K562 (cell line): ENCODE measurements around the gene ZNF385C. TPM values are rescaled to one million over a fixed set of nuclear protein-coding genes. Genes with fewer than 3 reads are reported as not detected.

Experiments
- ATAC-seq: fragments of 200-7000 bp; cut with Tn5 transposase; 3 replicates; pipeline ENCODE4 v1.9.1; 2020; ENCODE audit warnings: moderate library complexity
- BruUV-seq: library from RNA; stranded (reverse); fragments of 400-500 nt; replicated peaks from 2 replicates; lab custom pipeline; 2021; lab: Mats Ljungman, UMichigan
- CTCF ChIA-PET: fragments of 300-600 bp; formaldehyde crosslinking; extraction: SDS; loops from one replicate; lab custom pipeline; 2021; ENCODE audit warnings: low intra/inter-chr PET ratio; lab: Yijun Ruan, JAX
- POLR2A ChIA-PET: fragments of 300-600, 350-650 bp; sonication (Branson Sonifier 250); formaldehyde crosslinking; extraction: SDS; loops from one replicate; lab custom pipeline; 2021; ENCODE audit warnings: antibody characterized with exemption, inconsistent platforms; lab: Yijun Ruan, JAX
- DNase-seq, 4 experiments: peaks; one replicate each; pipeline versions ENCODE4 v3.0.0 to v3.0.0-alpha.2; 2011 to 2018; ENCODE audit warnings: low spot score in 3 of 4, mixed read lengths in 3 of 4; ENCODE audit errors: extremely low read depth in 1 of 4
- FAIRE-seq: peaks from 2 replicates; lab custom pipeline; 2011; peaks lifted over from hg19 to GRCh38; lab: Jason Lieb, UNC
- H2AFZ ChIP-seq: 2 replicates; pipeline ENCODE4 v1.6.0; 2011; ENCODE audit warnings: low read depth, low read length, control low read depth, inconsistent platforms
- H3K27ac ChIP-seq: fragments of 200-600 bp; 3 replicates; pipeline ENCODE4 v1.8.0; 2011; ENCODE audit warnings: low read depth, mild to moderate bottlenecking, control low read depth, inconsistent platforms, low read length, moderate library complexity, mixed read lengths; ENCODE audit errors: extremely low read depth
- H3K27me3 ChIP-seq, 2 experiments: fragments of 300-600 bp in 1 of 2; 2 replicates in 1 of 2; 3 replicates in 1 of 2; pipeline versions ENCODE4 v1.6.0 to v1.8.0; 2011; ENCODE audit warnings: inconsistent platforms in 2 of 2, low read length in 2 of 2, mild to moderate bottlenecking in 1 of 2, mixed read lengths in 1 of 2, moderate library complexity in 1 of 2; ENCODE audit not compliant: control insufficient read depth in 2 of 2, insufficient read depth in 2 of 2
- H3K36me3 ChIP-seq: fragments of 300-600 bp; 3 replicates; pipeline ENCODE4 v1.8.0; 2011; ENCODE audit warnings: mild to moderate bottlenecking, low read length, inconsistent platforms; ENCODE audit not compliant: control insufficient read depth, insufficient read depth
- H3K4me1 ChIP-seq, 2 experiments: fragments of 200-600 bp in 1 of 2; replicated peaks in 1 of 2; 2 replicates in 1 of 2; 3 replicates in 1 of 2; pipeline versions ENCODE4 v1.5.1 to v1.8.0; 2011; ENCODE audit warnings: inconsistent platforms in 2 of 2, low read length in 2 of 2, mild to moderate bottlenecking in 1 of 2, mixed read lengths in 1 of 2, moderate library complexity in 1 of 2; ENCODE audit not compliant: control insufficient read depth in 2 of 2, insufficient read depth in 2 of 2
- H3K4me2 ChIP-seq: 2 replicates; pipeline ENCODE4 v1.6.1; 2011; ENCODE audit warnings: low read length, control low read depth, inconsistent platforms, mixed read lengths; ENCODE audit not compliant: insufficient read depth
- H3K4me3 ChIP-seq: fragments of 200-600 bp; sonication (generic), shearing (Covaris generic); 2 replicates; pipeline ENCODE4 v1.5.1; 2016; ENCODE audit warnings: control low read depth, inconsistent platforms
- H3K79me2 ChIP-seq: fragments of 200-600 bp; 3 replicates; pipeline ENCODE4 v1.8.0; 2011; ENCODE audit warnings: low read length, inconsistent platforms; ENCODE audit not compliant: control insufficient read depth, insufficient read depth
- H3K9ac ChIP-seq, 2 experiments: 2 replicates each; pipeline versions ENCODE4 v1.6.0 to v1.6.1; 2011; ENCODE audit warnings: low read depth in 2 of 2, low read length in 2 of 2, control low read depth in 1 of 2, inconsistent platforms in 1 of 2, mild to moderate bottlenecking in 1 of 2, mixed read lengths in 1 of 2; ENCODE audit not compliant: insufficient read depth in 1 of 2
- H3K9me1 ChIP-seq: one replicate; pipeline ENCODE4 v1.6.0; 2011; ENCODE audit warnings: inconsistent platforms, mild to moderate bottlenecking, low read length, moderate library complexity; ENCODE audit not compliant: control insufficient read depth, insufficient read depth
- H3K9me3 ChIP-seq: replicated peaks from 2 replicates; pipeline ENCODE4 v1.5.1; 2011; ENCODE audit warnings: low read depth, low read length, inconsistent platforms; ENCODE audit not compliant: control insufficient read depth, insufficient read depth
- H4K20me1 ChIP-seq: replicated peaks from 2 replicates; pipeline ENCODE4 v1.6.1; 2011; ENCODE audit warnings: low read length, inconsistent platforms, mixed read lengths; ENCODE audit not compliant: control insufficient read depth, insufficient read depth
- DMBX1 ChIP-seq: fragments of 250-450 bp; sonication (Bioruptor Pico); IDR thresholded peaks from 2 replicates; pipeline ENCODE4 v1.8.0; 2022; ENCODE audit warnings: inconsistent platforms, mild to moderate bottlenecking, moderate library complexity, borderline replicate concordance
- E2F6 ChIP-seq, 2 experiments: IDR thresholded peaks; 2 replicates each; pipeline ENCODE4 v1.6.1; 2011; ENCODE audit warnings: borderline replicate concordance in 1 of 2, control low read depth in 1 of 2, low read depth in 1 of 2, low read length in 1 of 2, mild to moderate bottlenecking in 1 of 2, mixed read lengths in 1 of 2, moderate library complexity in 1 of 2; ENCODE audit not compliant: insufficient read depth in 1 of 2, insufficient read length in 1 of 2, poor library complexity in 1 of 2, severe bottlenecking in 1 of 2; ENCODE audit errors: extremely low read depth in 1 of 2
- KAT2B ChIP-seq: IDR thresholded peaks from one replicate; pipeline ENCODE4 v1.6.1; 2012; ENCODE audit warnings: low read depth, mild to moderate bottlenecking, control low read depth, inconsistent platforms, low read length, moderate library complexity
- NKRF ChIP-seq: fragments of 450-650 bp; IDR thresholded peaks from 2 replicates; pipeline ENCODE4 v1.6.1; 2016; ENCODE audit warnings: borderline replicate concordance
- RNF2 ChIP-seq: sonication (generic); IDR thresholded peaks from 2 replicates; pipeline ENCODE4 v1.6.1; 2016
- XRCC3 ChIP-seq: fragments of 450-650 bp; IDR thresholded peaks from 2 replicates; pipeline ENCODE4 v1.6.1; 2017; ENCODE audit warnings: mild to moderate bottlenecking, moderate library complexity
- ZNF224 ChIP-seq: sonication (generic); formaldehyde crosslinking; IDR thresholded peaks from 2 replicates; pipeline ENCODE4 v1.8.0; 2022; ENCODE audit warnings: mild to moderate bottlenecking, missing genetic modification reagents
- WGBS: fragments of 100-300 bp; shearing (Covaris generic); methylation state at CpG from one replicate; pipeline ENCODE4 v1.1.6; 2016; ENCODE audit warnings: low coverage, mixed read lengths; ENCODE audit not compliant: insufficient coverage; ENCODE audit errors: missing lambda C conversion rate; 5-methylcytosine and 5-hydroxymethylcytosine counted together
- in situ Hi-C: fragments of 300-500 bp; cut with MboI; formaldehyde crosslinking; loops from 4 replicates; pipeline ENCODE4 v1.15.0; 2018; ENCODE audit warnings: inconsistent platforms, mixed read lengths
- intact Hi-C: fragments of 100-400 bp; cut with micrococcal nuclease; formaldehyde crosslinking; loops from 2 replicates; pipeline ENCODE4 v1.14.2; 2022
- polyA plus RNA-seq, 8 experiments: library from polyadenylated mRNA; depleted of rRNA in 4 of 8; stranded (reverse) in 5 of 8; unstranded in 3 of 8; fragments of >200 nt; fragmentation: Nextera tagmentation in 2 of 8; fragmentation: Illumina TruSeq in 1 of 8; extraction: Ambion mirVana in 2 of 8; extraction: Trizol in 1 of 8; gene quantifications; 2 replicates each; pipeline versions ENCODE4 v1.2.1 to v1.2.3, GENCODE V29; 2011 to 2014; ENCODE audit warnings: inconsistent platforms in 1 of 8, missing spikeins in 1 of 8
- total RNA-seq, 7 experiments: library from RNA; depleted of rRNA in 6 of 7; stranded (reverse); fragments of >200 nt in 6 of 7; fragmentation: Illumina TruSeq in 2 of 7; extraction: Trizol in 2 of 7; gene quantifications; 2 replicates each; pipeline versions ENCODE4 v1.2.1 to v1.2.3, GENCODE V29; 2011 to 2021; ENCODE audit warnings: low replicate concordance in 1 of 7
- TF ChIP-seq, protein P1 (sequence below): sonication (generic); formaldehyde crosslinking; IDR thresholded peaks from 2 replicates; pipeline ENCODE4 v1.9.0; 2022; ENCODE audit warnings: mild to moderate bottlenecking, missing genetic modification reagents
- TF ChIP-seq, protein P2 (sequence below): fragments of 450-650 bp; formaldehyde crosslinking; IDR thresholded peaks from 2 replicates; pipeline ENCODE4 v1.4.0; 2020; ENCODE audit warnings: mild to moderate bottlenecking
- TF ChIP-seq, protein P3 (sequence below): fragments of 250-450 bp; sonication (Bioruptor Pico); IDR thresholded peaks from 2 replicates; pipeline ENCODE4 v1.9.0; 2021; ENCODE audit warnings: mild to moderate bottlenecking, inconsistent platforms
- TF ChIP-seq, protein P4 (sequence below): fragments of 250-450 bp; sonication (Bioruptor Pico); IDR thresholded peaks from 2 replicates; pipeline ENCODE4 v1.5.0; 2021; ENCODE audit warnings: mild to moderate bottlenecking, borderline replicate concordance

ZNF385C gene
- total and polyA plus RNA-seq, 9 of the 15 experiments (the other 6 are each of a cell fraction or from before 2014, with no cell fraction given) = 0.03 to 0.35 (median 0.18) TPM; not detected in 1

GRCh38 chr17:41985919-41986318 is 112.4 kb downstream of the ZNF385C start:
- FAIRE-seq (no peak), DNase-seq (no peak), ATAC-seq (no peak)
- Histone ChIP-seq H3K4me1 (no peaks in the 10 kb centered on the region), H3K9ac (no peak overlapping the region), H2AFZ (no peak overlapping the region), H3K9me3 (no peaks in the 10 kb centered on the region), H3K36me3 (peaks cover 97% of the 10 kb centered on the region), H3K4me3 (no peak overlapping the region), H3K27me3 (no peaks in the 10 kb centered on the region), H3K9me1 (no peaks in the 10 kb centered on the region), H3K79me2 (no peaks in the 10 kb centered on the region), H3K27ac (no peak overlapping the region), H4K20me1 (no peaks in the 10 kb centered on the region), H3K4me2 (no peak overlapping the region)
- no TSS peak for BruUV-seq
- 97% methylated on average over 5 of the region's 8 CpGs for WGBS
- ChIA-PET POLR2A (interaction anchor here (0.9 to 1.5 kb wide), 5 partner anchors 11 to 65 kb away, joined by 3 to 4 read pairs (median 3); partner anchors contain the start of gene C17orf113), CTCF (no interaction called here)
- TF ChIP-seq E2F6 (IDR thresholded peaks at IDR 0.05; ENCODE audit: borderline replicate concordance in 1 of 2, extremely low read depth in 1 of 2, insufficient read depth in 1 of 2, insufficient read length in 1 of 2, low read depth in 1 of 2, low read length in 1 of 2, poor library complexity in 1 of 2, severe bottlenecking in 1 of 2) (no peak), DMBX1 (no peak), XRCC3 (no peak), NKRF (no peak), RNF2 (no peak), ZNF224 (no peak), KAT2B (no peak)
- TF ChIP-seq, protein P1, sequence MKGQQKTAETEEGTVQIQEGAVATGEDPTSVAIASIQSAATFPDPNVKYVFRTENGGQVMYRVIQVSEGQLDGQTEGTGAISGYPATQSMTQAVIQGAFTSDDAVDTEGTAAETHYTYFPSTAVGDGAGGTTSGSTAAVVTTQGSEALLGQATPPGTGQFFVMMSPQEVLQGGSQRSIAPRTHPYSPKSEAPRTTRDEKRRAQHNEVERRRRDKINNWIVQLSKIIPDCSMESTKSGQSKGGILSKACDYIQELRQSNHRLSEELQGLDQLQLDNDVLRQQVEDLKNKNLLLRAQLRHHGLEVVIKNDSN = no peak
- TF ChIP-seq, protein P2, sequence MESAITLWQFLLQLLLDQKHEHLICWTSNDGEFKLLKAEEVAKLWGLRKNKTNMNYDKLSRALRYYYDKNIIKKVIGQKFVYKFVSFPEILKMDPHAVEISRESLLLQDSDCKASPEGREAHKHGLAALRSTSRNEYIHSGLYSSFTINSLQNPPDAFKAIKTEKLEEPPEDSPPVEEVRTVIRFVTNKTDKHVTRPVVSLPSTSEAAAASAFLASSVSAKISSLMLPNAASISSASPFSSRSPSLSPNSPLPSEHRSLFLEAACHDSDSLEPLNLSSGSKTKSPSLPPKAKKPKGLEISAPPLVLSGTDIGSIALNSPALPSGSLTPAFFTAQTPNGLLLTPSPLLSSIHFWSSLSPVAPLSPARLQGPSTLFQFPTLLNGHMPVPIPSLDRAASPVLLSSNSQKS (CRISPR knock-in tag) = no peak
- TF ChIP-seq, protein P3, sequence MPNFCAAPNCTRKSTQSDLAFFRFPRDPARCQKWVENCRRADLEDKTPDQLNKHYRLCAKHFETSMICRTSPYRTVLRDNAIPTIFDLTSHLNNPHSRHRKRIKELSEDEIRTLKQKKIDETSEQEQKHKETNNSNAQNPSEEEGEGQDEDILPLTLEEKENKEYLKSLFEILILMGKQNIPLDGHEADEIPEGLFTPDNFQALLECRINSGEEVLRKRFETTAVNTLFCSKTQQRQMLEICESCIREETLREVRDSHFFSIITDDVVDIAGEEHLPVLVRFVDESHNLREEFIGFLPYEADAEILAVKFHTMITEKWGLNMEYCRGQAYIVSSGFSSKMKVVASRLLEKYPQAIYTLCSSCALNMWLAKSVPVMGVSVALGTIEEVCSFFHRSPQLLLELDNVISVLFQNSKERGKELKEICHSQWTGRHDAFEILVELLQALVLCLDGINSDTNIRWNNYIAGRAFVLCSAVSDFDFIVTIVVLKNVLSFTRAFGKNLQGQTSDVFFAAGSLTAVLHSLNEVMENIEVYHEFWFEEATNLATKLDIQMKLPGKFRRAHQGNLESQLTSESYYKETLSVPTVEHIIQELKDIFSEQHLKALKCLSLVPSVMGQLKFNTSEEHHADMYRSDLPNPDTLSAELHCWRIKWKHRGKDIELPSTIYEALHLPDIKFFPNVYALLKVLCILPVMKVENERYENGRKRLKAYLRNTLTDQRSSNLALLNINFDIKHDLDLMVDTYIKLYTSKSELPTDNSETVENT = no peak
- TF ChIP-seq, protein P4, sequence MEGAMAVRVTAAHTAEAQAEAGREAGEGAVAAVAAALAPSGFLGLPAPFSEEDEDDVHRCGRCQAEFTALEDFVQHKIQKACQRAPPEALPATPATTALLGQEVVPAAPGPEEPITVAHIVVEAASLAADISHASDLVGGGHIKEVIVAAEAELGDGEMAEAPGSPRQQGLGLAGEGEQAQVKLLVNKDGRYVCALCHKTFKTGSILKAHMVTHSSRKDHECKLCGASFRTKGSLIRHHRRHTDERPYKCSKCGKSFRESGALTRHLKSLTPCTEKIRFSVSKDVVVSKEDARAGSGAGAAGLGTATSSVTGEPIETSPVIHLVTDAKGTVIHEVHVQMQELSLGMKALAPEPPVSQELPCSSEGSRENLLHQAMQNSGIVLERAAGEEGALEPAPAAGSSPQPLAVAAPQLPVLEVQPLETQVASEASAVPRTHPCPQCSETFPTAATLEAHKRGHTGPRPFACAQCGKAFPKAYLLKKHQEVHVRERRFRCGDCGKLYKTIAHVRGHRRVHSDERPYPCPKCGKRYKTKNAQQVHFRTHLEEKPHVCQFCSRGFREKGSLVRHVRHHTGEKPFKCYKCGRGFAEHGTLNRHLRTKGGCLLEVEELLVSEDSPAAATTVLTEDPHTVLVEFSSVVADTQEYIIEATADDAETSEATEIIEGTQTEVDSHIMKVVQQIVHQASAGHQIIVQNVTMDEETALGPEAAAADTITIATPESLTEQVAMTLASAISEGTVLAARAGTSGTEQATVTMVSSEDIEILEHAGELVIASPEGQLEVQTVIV (CRISPR knock-in tag) = no peak
- in situ Hi-C loops = no loop called here
- intact Hi-C loops = no loop called here
